Measurements from ENCODE around the gene CDC37.
A peak's percentile ranks its signal among the peaks of the same experiment; 100 is the strongest.

CDC37 gene

DNA sequence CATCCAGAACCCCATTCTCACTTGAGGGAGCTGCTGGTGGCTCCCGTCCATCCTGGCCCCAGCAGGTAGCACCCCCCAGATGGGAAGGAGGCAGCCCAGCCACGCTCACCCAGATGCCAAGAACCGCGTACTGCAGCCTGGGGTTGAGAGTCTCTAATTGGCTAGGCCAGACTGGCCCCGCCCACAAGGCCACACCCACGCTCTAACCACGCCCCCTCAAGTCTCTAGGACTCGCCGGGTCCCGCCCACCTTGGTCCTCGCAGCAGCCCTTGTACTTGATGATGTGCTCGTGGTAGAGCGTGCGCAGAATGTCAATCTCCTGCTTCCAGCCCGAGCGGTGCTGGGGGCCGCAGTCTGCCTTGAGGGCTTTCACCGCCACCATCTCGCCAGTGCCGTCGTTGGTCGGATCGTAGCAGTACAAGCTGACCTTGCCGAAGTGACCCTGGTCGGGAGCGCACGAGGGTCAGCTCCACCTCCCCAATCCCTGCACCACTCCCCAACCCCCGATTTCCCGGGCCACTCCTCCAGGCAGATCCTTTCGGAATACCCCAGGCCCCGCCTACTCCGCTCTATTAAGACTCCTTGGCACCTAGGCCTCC lies 49.5 kb downstream of the CDC37 start:
- DNase-seq (ENCODE audit: low spot score): peak; percentile 93

DNA sequence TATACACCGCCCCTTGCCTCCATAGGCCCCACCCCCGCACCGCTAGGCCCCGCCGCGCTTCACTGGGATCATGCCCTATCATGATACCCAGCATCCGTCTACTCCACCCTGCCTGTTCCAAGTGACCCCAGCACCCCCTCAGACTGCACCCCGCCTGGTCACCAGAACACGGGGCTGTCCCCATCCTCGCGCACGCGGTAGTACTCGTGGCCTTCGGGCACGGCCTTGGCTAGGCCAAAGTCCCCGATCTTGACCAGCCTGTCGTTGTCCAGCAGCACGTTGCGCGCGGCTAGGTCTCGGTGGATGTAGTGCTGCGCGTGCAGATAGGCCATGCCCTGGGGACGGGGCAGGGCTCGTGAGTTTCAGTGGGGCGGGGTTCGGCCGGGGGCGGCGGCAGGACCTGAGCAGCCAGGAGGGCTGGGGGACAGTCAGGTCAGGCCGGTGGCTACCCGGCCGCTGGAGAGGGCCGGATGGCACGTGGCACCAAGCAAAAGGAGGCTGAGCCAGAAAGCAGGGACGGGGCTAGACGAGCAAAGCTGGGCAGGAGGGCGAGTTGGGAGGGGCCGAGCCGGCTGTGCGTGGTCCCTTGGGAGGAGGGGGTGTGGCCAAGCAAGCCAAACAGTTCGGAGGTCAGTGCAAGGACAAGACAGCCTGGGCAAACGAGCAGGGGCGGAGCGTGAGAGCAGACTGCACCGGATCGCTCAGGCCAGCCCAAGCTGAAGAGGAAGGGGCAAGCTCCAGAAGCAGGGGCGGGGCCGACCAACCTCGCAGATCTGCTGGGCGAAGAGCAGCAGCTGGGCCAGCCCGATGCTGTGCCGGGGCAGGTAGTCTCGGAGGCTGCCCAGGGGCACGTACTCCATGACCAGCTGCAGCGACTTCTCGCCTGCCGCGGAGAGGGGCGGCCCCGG lies 50.3 kb downstream of the CDC37 start:
- DNase-seq (ENCODE audit: low spot score): peak; percentile 66

DNA sequence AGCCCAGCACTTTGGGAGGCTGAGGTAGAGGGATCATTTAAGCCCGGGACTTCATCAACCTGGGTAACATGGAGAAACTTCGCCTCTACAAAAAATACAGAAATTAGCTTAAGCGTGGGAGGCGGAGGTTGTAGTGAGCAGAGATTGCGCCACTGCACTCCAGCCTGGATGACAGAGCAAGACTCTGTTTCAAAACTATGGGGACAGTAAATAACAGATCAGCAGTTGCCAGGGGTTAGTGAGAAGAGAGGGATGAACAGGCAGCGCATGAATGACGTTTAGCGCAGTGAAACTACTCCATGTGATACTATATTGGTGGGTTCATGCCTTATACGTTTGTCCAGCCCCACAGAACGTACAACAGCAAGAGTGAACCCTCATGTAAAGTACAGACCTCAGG lies 56.8 kb downstream of the CDC37 start:
- DNase-seq (ENCODE audit: low spot score): no peak

DNA sequence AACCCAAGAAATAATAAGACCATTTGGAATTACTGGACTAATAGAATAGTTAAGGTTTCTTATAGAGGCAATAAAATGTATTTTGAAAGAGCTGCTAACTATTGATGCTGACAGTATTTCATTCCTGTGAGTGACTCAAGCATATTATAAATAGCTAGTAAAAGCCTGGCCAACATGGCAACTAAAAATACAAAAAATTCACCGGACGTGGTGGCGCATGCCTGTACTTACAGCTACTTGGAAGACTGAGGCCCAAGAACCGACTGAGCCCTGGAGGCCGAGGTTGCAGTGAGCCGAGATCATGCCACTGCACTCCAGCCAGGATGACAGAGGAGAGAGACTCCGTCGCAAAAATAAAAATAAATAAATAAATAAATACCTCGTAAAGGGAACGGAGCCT lies 58.6 kb downstream of the CDC37 start:
- no peak for DNase-seq (ENCODE audit: low spot score)

DNA sequence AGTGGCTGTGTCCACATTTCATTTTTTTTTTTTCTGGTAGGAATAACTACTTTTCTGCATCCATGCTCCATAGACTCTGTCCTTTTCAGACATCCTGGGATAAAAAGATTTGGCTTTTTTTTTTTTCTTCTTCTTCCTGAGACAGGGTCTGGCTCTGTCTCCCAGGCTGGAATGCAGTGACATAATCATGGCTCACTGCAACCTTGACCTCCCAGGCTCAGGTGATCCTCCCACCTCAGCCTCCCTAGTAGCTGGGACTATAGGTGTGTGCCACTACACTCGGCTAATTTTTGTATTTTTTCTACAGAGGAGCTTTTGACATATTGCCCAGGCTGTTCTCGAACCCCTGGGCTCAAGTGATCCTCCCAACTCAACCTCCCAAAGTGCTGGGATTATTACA lies 59.8 kb downstream of the CDC37 start:
- DNase-seq (ENCODE audit: low spot score): no peak

Data from iPS-NIHi11 (cell line).